ENCODE measurements around the gene HEMGN.
A peak's percentile ranks its signal among the peaks of the same experiment; 100 is the strongest.

Gene HEMGN

GRCh38 chr9:97925497-97926334, 12.3 kb downstream of the HEMGN start:
- DNase-seq = no peak

GRCh38 chr9:97924386-97924785, 13.6 kb downstream of the HEMGN start:
- no peak for DNase-seq

- DNase-seq = peak; percentile 69
These were observed 14.4 kb downstream of the HEMGN start for GRCh38 chr9:97923529-97924108.

GRCh38 chr9:97921959-97922724, 15.8 kb downstream of the HEMGN start, which contains the start of gene TRMO:
TRMO (minus strand) TSS chr9:97922500; CDS start chr9:97922493, 7 bp downstream.
- peak; percentile 98 for DNase-seq

GRCh38 chr9:97919217-97919813, 18.7 kb downstream of the HEMGN start:
- DNase-seq = no peak

- DNase-seq = no peak
These were observed 19.4 kb downstream of the HEMGN start for GRCh38 chr9:97918611-97919010.

- DNase-seq = no peak
These were observed 26.0 kb downstream of the HEMGN start for GRCh38 chr9:97911970-97912369.

- no peak for DNase-seq
These were observed 26.4 kb downstream of the HEMGN start for GRCh38 chr9:97911528-97911927.

GRCh38 chr9:97910357-97910756, 27.6 kb downstream of the HEMGN start:
- no peak for DNase-seq

GRCh38 chr9:97908705-97909104, 29.3 kb downstream of the HEMGN start:
- DNase-seq = no peak

- DNase-seq = no peak
These were observed 30.3 kb downstream of the HEMGN start for GRCh38 chr9:97907632-97908031.

GRCh38 chr9:97907046-97907445, 30.9 kb downstream of the HEMGN start:
- no peak for DNase-seq

GRCh38 chr9:97906236-97906831, 31.6 kb downstream of the HEMGN start:
- DNase-seq = no peak

GRCh38 chr9:97905228-97905627, 32.7 kb downstream of the HEMGN start:
- no peak for DNase-seq

GRCh38 chr9:97904725-97905124, 33.2 kb downstream of the HEMGN start:
- no peak for DNase-seq

GRCh38 chr9:97903177-97903576, 34.8 kb downstream of the HEMGN start:
- no peak for DNase-seq

- no peak for DNase-seq
These were observed 37.0 kb downstream of the HEMGN start for GRCh38 chr9:97900738-97901565.

GRCh38 chr9:97900103-97900737, 37.8 kb downstream of the HEMGN start:
- no peak for DNase-seq

- DNase-seq = no peak
These were observed 42.2 kb downstream of the HEMGN start for GRCh38 chr9:97895695-97896332.

GRCh38 chr9:97895211-97895610, 42.8 kb downstream of the HEMGN start:
- no peak for DNase-seq

- DNase-seq = no peak
These were observed 45.6 kb downstream of the HEMGN start for GRCh38 chr9:97892421-97892820.

Measured in NCI-H1092 (cell line).